ENCODE results near the gene STAT5B.

The STAT5B gene

GRCh38 chr17:42181851-42182207 lies 94.4 kb downstream of the STAT5B start:
- H3K9ac ChIP-seq (ENCODE audit: low read depth, low read length), result no peak overlapping the region
- 83% methylated on average over 2 of the region's 2 CpGs for WGBS
- no peak overlapping the region for H3K4me3 ChIP-seq (ENCODE audit: low read length)
- H3K9me3 ChIP-seq (ENCODE audit: insufficient read depth, low read depth, low read length), result no peaks in the 10 kb centered on the region
- no peaks in the 10 kb centered on the region for H3K4me1 ChIP-seq (ENCODE audit: insufficient read depth, low read length)
- H3K36me3 ChIP-seq (ENCODE audit: insufficient read depth, low read length), result no peaks in the 10 kb centered on the region
- peaks cover 60% of the 10 kb centered on the region for H3K27me3 ChIP-seq (ENCODE audit: insufficient read depth, low read length)
- H3K27ac ChIP-seq (ENCODE audit: low read depth, low read length), result no peak overlapping the region

DNA sequence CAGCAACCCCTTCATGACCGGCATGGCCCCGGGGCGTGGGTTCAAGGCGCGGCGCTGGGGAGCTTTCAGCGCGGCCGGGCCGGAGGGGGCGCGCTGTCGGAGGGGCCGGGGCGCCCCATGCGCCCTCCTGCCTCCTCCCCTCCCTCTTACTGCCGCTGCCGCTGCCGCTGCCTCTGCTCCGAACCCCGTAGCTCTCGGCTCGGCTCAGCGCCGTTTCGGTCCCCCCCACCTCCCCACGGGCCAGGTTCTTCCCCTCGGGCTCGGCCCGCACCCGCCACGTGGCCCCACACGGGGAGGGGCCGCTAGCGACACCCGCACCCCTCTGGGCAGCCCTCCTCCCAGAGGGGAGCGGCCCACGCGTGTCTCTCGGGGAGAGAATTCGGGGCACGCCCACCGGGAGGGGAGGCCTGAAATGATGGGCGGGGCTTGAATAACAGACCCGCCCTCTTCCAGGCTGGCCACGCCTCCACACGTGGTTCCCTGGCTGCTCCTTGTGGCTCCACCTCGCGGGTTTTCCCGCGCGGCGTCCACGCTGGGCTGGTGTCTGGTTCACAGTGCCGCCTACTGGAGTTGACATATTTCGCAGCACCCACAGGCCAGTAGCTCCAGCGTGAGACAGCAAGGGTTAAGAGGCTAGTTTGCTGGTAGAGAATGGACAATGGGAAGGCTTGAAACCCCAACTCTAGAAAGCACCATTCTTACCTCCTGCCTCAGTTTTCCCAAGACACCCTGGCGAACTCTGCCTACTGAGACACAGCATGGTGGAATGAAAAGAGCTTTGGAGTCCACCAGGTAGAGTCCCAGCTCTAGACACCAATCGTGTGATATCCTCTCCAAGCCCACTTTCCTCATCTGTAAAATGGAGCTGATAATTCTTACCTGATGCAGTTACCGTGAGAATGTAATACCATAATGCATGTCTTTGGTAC lies 95.0 kb downstream of the STAT5B start, which contains the start of gene KCNH4:
Gene KCNH4, minus strand, starts transcription at position 221 of the 929 bp plus-strand sequence. Its CDS starts 197 bp downstream, at position 24.
- no peaks in the 10 kb centered on the region for H3K4me1 ChIP-seq (ENCODE audit: insufficient read depth, low read length)
- WGBS, result 5% methylated on average over 60 of the region's 60 CpGs
- H3K27ac ChIP-seq (ENCODE audit: low read depth, low read length), result no peak within 1 kb of the TSS
- peaks cover 60% of the 10 kb centered on the region for H3K27me3 ChIP-seq (ENCODE audit: insufficient read depth, low read length)
- no peaks in the 10 kb centered on the region for H3K9me3 ChIP-seq (ENCODE audit: insufficient read depth, low read depth, low read length)
- H3K4me3 ChIP-seq (ENCODE audit: low read length), result peak within 1 kb of the TSS; percentile 58
- H3K9ac ChIP-seq (ENCODE audit: low read depth, low read length), result no peak within 1 kb of the TSS
- H3K36me3 ChIP-seq (ENCODE audit: insufficient read depth, low read length), result no peaks in the 10 kb centered on the region

DNA sequence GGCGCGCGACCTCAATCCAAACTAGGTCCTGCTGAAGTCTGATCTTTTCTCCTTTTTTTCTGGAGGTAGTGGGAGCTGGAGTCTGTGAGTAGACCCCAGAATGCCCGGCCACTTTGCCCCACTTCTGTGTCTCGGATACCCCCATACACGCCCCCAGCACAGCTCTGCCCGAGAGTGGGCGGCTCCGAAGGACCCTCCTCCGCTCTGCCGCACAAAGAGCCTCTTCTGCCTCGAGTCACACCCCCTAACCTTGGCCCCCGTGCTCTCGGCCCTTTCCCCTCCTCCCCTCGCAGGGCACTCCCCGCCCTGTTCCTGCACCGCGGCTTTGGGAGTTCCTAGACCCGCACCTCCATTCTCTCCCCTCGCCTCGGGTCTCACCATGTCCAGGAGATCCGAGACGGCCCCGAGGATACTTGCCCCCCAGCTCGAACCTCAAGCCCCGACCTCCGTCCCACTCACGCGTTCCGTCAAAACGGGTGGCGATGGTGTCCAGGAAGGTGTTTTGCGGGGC lies 95.7 kb downstream of the STAT5B start:
- Histone ChIP-seq H3K9me3 (ENCODE audit: insufficient read depth, low read depth, low read length) (no peaks in the 10 kb centered on the region), H3K4me3 (ENCODE audit: low read length) (peak overlapping the region; percentile 58), H3K27ac (ENCODE audit: low read depth, low read length) (no peak overlapping the region), H3K4me1 (ENCODE audit: insufficient read depth, low read length) (no peaks in the 10 kb centered on the region), H3K36me3 (ENCODE audit: insufficient read depth, low read length) (no peaks in the 10 kb centered on the region), H3K27me3 (ENCODE audit: insufficient read depth, low read length) (peaks cover 55% of the 10 kb centered on the region), H3K9ac (ENCODE audit: low read depth, low read length) (no peak overlapping the region)
- WGBS, result 1% methylated on average over 33 of the region's 33 CpGs

DNA sequence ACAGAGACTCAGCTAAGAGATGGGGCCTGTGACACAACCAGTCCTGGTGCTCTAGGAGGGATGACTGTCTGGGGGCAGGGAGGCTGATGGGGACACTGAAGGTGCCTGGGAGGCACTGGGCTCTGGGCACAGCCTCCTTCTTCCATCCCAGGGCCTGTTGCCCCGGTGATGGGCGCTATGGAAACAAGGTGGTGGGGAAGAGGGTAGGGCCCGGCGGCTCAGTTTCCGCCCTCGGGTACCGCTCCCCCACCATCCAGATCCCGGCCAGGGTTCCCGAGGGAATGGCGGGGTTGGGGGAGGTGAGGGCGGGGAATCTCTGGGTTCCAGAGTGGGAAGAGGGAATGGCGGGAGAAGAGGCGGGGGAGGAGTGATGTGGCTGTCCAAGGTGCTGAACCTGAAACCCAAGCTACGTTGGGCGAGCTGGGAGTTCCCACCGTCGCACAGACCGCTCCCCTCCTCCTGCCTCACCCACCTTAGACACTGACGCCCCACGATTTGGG lies 96.2 kb downstream of the STAT5B start:
- Histone ChIP-seq H3K4me3 (ENCODE audit: low read length) (peak overlapping the region; percentile 58), H3K27ac (ENCODE audit: low read depth, low read length) (no peak overlapping the region), H3K4me1 (ENCODE audit: insufficient read depth, low read length) (no peaks in the 10 kb centered on the region), H3K9me3 (ENCODE audit: insufficient read depth, low read depth, low read length) (no peaks in the 10 kb centered on the region), H3K27me3 (ENCODE audit: insufficient read depth, low read length) (peaks cover 50% of the 10 kb centered on the region), H3K9ac (ENCODE audit: low read depth, low read length) (no peak overlapping the region), H3K36me3 (ENCODE audit: insufficient read depth, low read length) (no peaks in the 10 kb centered on the region)
- 0% methylated on average over 18 of the region's 20 CpGs for WGBS

- Histone ChIP-seq H3K27ac (ENCODE audit: low read depth, low read length) (no peak overlapping the region), H3K4me1 (ENCODE audit: insufficient read depth, low read length) (no peaks in the 10 kb centered on the region), H3K27me3 (ENCODE audit: insufficient read depth, low read length) (peaks cover 43% of the 10 kb centered on the region), H3K36me3 (ENCODE audit: insufficient read depth, low read length) (no peaks in the 10 kb centered on the region), H3K4me3 (ENCODE audit: low read length) (no peak overlapping the region), H3K9ac (ENCODE audit: low read depth, low read length) (no peak overlapping the region), H3K9me3 (ENCODE audit: insufficient read depth, low read depth, low read length) (no peaks in the 10 kb centered on the region)
- WGBS, result 63% methylated on average over 1 of the region's 1 CpG
Observed at GRCh38 chr17:42179335-42179734, 96.9 kb downstream of the STAT5B start.

GRCh38 chr17:42178817-42179216 lies 97.4 kb downstream of the STAT5B start:
- peaks cover 40% of the 10 kb centered on the region for H3K27me3 ChIP-seq (ENCODE audit: insufficient read depth, low read length)
- WGBS, result 57% methylated on average over 14 of the region's 14 CpGs
- no peak overlapping the region for H3K4me3 ChIP-seq (ENCODE audit: low read length)
- H3K4me1 ChIP-seq (ENCODE audit: insufficient read depth, low read length), result no peaks in the 10 kb centered on the region
- H3K9ac ChIP-seq (ENCODE audit: low read depth, low read length), result no peak overlapping the region
- no peak overlapping the region for H3K27ac ChIP-seq (ENCODE audit: low read depth, low read length)
- H3K36me3 ChIP-seq (ENCODE audit: insufficient read depth, low read length), result no peaks in the 10 kb centered on the region
- no peaks in the 10 kb centered on the region for H3K9me3 ChIP-seq (ENCODE audit: insufficient read depth, low read depth, low read length)

DNA sequence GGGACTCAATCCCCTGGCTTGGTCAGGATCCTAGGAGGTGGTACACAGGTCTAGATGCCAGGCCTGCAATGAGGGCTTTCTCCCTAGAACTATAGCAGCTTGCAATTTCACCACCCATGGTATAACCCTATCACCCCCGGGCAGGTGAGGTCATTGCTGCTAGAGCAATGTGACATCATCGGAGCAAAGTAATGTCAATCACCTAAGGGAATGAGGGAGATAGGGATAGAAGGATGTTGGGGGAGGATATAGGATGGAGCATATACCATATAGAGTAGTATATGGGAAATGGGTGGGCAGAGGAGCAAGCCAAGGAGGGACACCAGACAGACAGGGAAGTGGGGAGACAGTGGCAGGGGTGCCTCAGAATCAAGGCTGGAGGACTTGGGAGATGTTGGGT lies 98.5 kb downstream of the STAT5B start:
- whole genome bisulfite sequencing, result 87% methylated on average over 2 of the region's 2 CpGs
- Histone ChIP-seq H3K4me1 (ENCODE audit: insufficient read depth, low read length) (no peaks in the 10 kb centered on the region), H3K9ac (ENCODE audit: low read depth, low read length) (no peak overlapping the region), H3K4me3 (ENCODE audit: low read length) (no peak overlapping the region), H3K27me3 (ENCODE audit: insufficient read depth, low read length) (peaks cover 28% of the 10 kb centered on the region), H3K27ac (ENCODE audit: low read depth, low read length) (no peak overlapping the region), H3K36me3 (ENCODE audit: insufficient read depth, low read length) (no peaks in the 10 kb centered on the region), H3K9me3 (ENCODE audit: insufficient read depth, low read depth, low read length) (no peaks in the 10 kb centered on the region)

DNA sequence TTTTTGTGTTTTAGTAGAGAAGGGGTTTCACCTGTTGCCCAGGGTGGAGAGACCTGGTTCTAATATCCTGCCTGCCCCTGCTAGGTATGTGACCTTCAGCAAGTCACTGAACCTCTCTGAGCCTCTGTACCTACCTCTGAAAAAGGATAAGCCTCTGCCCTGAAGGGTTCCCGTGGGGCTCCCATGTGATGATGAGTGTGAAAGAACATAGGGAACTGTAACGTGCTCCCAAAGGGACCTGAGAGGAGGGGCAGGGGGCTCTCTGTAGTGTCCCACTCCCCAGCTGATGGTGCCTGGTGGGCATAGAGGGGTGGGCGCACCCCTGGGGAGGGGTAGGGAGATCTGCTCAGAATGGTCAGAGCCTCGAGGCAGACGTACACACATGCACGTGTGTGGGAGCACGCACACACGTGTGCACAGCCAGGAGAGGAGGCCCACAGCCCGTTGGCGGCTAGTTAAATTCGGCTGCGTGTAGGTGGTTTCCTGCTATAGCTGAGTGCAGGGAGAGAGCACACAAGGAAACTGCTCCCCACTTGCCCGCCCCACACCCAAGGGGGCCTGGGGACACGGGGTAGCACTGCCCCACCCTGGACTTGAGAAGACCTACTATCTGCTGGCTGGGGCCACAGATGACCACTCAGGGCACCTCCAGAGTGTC lies 101.9 kb downstream of the STAT5B start:
- Histone ChIP-seq H3K27me3 (ENCODE audit: insufficient read depth, low read length) (no peaks in the 10 kb centered on the region), H3K4me1 (ENCODE audit: insufficient read depth, low read length) (no peaks in the 10 kb centered on the region), H3K9me3 (ENCODE audit: insufficient read depth, low read depth, low read length) (no peaks in the 10 kb centered on the region), H3K27ac (ENCODE audit: low read depth, low read length) (no peak overlapping the region), H3K9ac (ENCODE audit: low read depth, low read length) (no peak overlapping the region), H3K4me3 (ENCODE audit: low read length) (no peak overlapping the region), H3K36me3 (ENCODE audit: insufficient read depth, low read length) (no peaks in the 10 kb centered on the region)
- WGBS, result 89% methylated on average over 14 of the region's 14 CpGs

GRCh38 chr17:42171831-42172230 lies 104.4 kb downstream of the STAT5B start:
- H3K4me3 ChIP-seq (ENCODE audit: low read length), result no peak overlapping the region
- no peaks in the 10 kb centered on the region for H3K36me3 ChIP-seq (ENCODE audit: insufficient read depth, low read length)
- H3K27ac ChIP-seq (ENCODE audit: low read depth, low read length), result no peak overlapping the region
- H3K27me3 ChIP-seq (ENCODE audit: insufficient read depth, low read length), result no peaks in the 10 kb centered on the region
- H3K9me3 ChIP-seq (ENCODE audit: insufficient read depth, low read depth, low read length), result no peaks in the 10 kb centered on the region
- 65% methylated on average over 11 of the region's 11 CpGs for WGBS
- no peak overlapping the region for H3K9ac ChIP-seq (ENCODE audit: low read depth, low read length)
- no peaks in the 10 kb centered on the region for H3K4me1 ChIP-seq (ENCODE audit: insufficient read depth, low read length)

DNA sequence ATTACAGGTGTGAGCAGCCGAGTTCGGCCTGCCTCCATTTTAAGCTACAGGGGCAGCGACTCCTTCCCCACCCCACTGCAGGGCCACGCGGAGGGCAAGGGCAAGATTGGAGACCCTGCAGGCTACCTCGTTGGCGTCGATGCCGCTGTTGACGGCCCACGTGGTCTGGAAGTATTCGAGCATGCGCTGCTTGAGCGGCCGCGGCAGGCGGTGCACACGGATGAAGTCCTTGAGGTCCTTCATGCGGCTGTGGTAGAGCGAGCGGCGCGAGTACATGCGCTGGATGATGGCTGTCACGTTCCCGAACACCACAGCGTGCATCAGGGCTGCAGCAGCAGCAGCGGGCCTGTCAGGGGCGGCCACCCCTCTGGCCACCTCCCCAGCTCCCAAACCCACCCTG lies 106.8 kb downstream of the STAT5B start:
- H3K9me3 ChIP-seq (ENCODE audit: insufficient read depth, low read depth, low read length), result no peaks in the 10 kb centered on the region
- no peaks in the 10 kb centered on the region for H3K36me3 ChIP-seq (ENCODE audit: insufficient read depth, low read length)
- H3K4me3 ChIP-seq (ENCODE audit: low read length), result no peak overlapping the region
- H3K27me3 ChIP-seq (ENCODE audit: insufficient read depth, low read length), result no peaks in the 10 kb centered on the region
- H3K27ac ChIP-seq (ENCODE audit: low read depth, low read length), result no peak overlapping the region
- H3K9ac ChIP-seq (ENCODE audit: low read depth, low read length), result no peak overlapping the region
- WGBS, result 96% methylated on average over 29 of the region's 29 CpGs
- no peaks in the 10 kb centered on the region for H3K4me1 ChIP-seq (ENCODE audit: insufficient read depth, low read length)

- no peak overlapping the region for H3K4me3 ChIP-seq (ENCODE audit: low read length)
- H3K27me3 ChIP-seq (ENCODE audit: insufficient read depth, low read length), result no peaks in the 10 kb centered on the region
- H3K9ac ChIP-seq (ENCODE audit: low read depth, low read length), result no peak overlapping the region
- no peaks in the 10 kb centered on the region for H3K4me1 ChIP-seq (ENCODE audit: insufficient read depth, low read length)
- no peaks in the 10 kb centered on the region for H3K9me3 ChIP-seq (ENCODE audit: insufficient read depth, low read depth, low read length)
- no peak overlapping the region for H3K27ac ChIP-seq (ENCODE audit: low read depth, low read length)
- WGBS, result 92% methylated on average over 8 of the region's 8 CpGs
- no peaks in the 10 kb centered on the region for H3K36me3 ChIP-seq (ENCODE audit: insufficient read depth, low read length)
Observed at GRCh38 chr17:42167807-42168206, 108.4 kb downstream of the STAT5B start.

All from HUES64 (cell line).